Body of pancreas (tissue), 4 donors: ENCODE data around the gene ADGRB2. TPM values are rescaled to one million over a fixed set of nuclear protein-coding genes. Genes with fewer than 3 reads are reported as not detected.

Source experiments
- ATAC-seq: fragments of 150-250 bp; one replicate; pipeline ENCODE4 v1.9.1; 2016
- DNase-seq, 4 donors: peaks; one replicate each; pipeline ENCODE4 v3.0.0-alpha.2; 2019
- H3K27ac ChIP-seq, 4 donors: fragments of 200-600 bp; sonication (generic); 1 replicate in 3 of 4; 2 replicates in 1 of 4; pipeline versions ENCODE4 v1.5.1 to v1.6.1; 2016 to 2019; ENCODE audit warnings: mild to moderate bottlenecking in 1 of 4, mixed read lengths in 1 of 4, moderate library complexity in 1 of 4
- H3K27me3 ChIP-seq, 2 donors: fragments of 200-600 bp; sonication (generic); one replicate each; pipeline ENCODE4 v1.6.0; 2016; ENCODE audit warnings: mild to moderate bottlenecking in 1 of 2
- H3K36me3 ChIP-seq, 2 donors: fragments of 200-600 bp; sonication (generic); replicated peaks in 1 of 2; 2 replicates each; pipeline ENCODE4 v1.5.1; 2016; ENCODE audit warnings: low read depth in 2 of 2; ENCODE audit not compliant: insufficient read depth in 1 of 2
- H3K4me1 ChIP-seq: fragments of 200-600 bp; sonication (generic); one replicate; pipeline ENCODE4 v1.6.0; 2016
- H3K4me3 ChIP-seq, 2 donors: fragments of 200-600 bp; sonication (generic); 1 replicate in 1 of 2; 2 replicates in 1 of 2; pipeline ENCODE4 v1.5.1; 2016 to 2019
- H3K9me3 ChIP-seq, 3 donors: fragments of 200-600 bp; sonication (generic); 1 replicate in 2 of 3; 2 replicates in 1 of 3; pipeline ENCODE4 v1.5.1; 2016
- POLR2A ChIP-seq, 3 donors: fragments of 450-650 bp; IDR thresholded peaks; one replicate each; pipeline ENCODE4 v1.6.1; 2016; ENCODE audit warnings: antibody characterized with exemption in 3 of 3, mild to moderate bottlenecking in 2 of 3
- WGBS, 2 donors: methylation state at CpG; one replicate each; pipeline ENCODE4 v1.1.5; 2017; 5-methylcytosine and 5-hydroxymethylcytosine counted together
- intact Hi-C: fragments of 100-400 bp; cut with DNase I; formaldehyde crosslinking; loops from one replicate; pipeline ENCODE4 v1.15.1; 2023
- total RNA-seq, 2 donors: library from RNA; depleted of rRNA; stranded (reverse); fragments of >200 nt; gene quantifications; one replicate each; pipeline ENCODE4 v1.1.0, GENCODE V29; 2016
- TF ChIP-seq, protein P1 (sequence below), 7 experiments: fragments of 450-650 bp in 4 of 7; fragments of 200-600 bp in 3 of 7; sonication (generic) in 3 of 7; IDR thresholded peaks; one replicate each; pipeline ENCODE4 v1.5.1; 2016 to 2019; ENCODE audit warnings: antibody characterized with exemption in 7 of 7

The ADGRB2 gene
- total RNA-seq, 2 donors from 2014 or later = 0.26 to 3.0 TPM

DNA sequence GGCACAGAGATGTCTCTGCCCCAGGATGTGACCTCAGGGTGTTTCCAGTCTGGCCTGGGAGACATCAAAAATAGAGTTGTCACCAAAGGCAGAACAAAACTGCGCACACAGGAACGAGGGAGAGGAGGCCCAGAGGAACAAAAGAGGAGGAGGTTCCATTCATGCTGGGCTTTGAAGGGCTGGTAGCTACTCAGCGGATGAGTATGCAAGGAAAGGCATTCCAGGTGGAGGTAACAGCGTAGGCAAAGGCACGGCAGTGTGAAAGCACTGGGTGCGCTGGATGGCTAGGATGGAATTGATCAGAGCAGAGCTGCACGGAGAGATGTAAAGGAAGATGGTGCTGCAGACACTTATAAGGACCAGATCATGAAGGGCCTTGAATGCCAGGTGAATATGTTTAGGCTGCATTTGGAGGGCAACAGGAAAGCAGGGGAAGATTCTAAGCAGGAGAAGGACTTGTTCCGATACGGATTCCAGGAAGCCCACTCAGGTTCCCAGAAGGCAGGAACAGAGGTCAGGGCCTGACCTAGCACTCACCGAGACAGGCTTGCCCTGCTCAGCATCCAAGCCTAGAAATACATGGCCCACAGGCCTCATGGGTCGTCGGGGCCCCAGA is 66.7 kb downstream of the ADGRB2 start:
- intact Hi-C loops = no loop called here
- H3K36me3 ChIP-seq = no peaks in the 10 kb centered on the region
- DNase-seq = no peak
- no peak for ATAC-seq
- no peak overlapping the region for H3K4me3 ChIP-seq
- WGBS, 2 donors = 81 to 85% methylated on average over 9 to 11 of the region's 12 CpGs
- H3K27ac ChIP-seq = no peak overlapping the region
- no peaks in the 10 kb centered on the region for H3K9me3 ChIP-seq
- TF ChIP-seq, protein P1, sequence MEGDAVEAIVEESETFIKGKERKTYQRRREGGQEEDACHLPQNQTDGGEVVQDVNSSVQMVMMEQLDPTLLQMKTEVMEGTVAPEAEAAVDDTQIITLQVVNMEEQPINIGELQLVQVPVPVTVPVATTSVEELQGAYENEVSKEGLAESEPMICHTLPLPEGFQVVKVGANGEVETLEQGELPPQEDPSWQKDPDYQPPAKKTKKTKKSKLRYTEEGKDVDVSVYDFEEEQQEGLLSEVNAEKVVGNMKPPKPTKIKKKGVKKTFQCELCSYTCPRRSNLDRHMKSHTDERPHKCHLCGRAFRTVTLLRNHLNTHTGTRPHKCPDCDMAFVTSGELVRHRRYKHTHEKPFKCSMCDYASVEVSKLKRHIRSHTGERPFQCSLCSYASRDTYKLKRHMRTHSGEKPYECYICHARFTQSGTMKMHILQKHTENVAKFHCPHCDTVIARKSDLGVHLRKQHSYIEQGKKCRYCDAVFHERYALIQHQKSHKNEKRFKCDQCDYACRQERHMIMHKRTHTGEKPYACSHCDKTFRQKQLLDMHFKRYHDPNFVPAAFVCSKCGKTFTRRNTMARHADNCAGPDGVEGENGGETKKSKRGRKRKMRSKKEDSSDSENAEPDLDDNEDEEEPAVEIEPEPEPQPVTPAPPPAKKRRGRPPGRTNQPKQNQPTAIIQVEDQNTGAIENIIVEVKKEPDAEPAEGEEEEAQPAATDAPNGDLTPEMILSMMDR (IDR thresholded peaks at IDR 0.05) = no peak
- no peak for TF ChIP-seq POLR2A (IDR thresholded peaks at IDR 0.05)
- peaks cover 26% of the 10 kb centered on the region for H3K4me1 ChIP-seq
- no peaks in the 10 kb centered on the region for H3K27me3 ChIP-seq

DNA sequence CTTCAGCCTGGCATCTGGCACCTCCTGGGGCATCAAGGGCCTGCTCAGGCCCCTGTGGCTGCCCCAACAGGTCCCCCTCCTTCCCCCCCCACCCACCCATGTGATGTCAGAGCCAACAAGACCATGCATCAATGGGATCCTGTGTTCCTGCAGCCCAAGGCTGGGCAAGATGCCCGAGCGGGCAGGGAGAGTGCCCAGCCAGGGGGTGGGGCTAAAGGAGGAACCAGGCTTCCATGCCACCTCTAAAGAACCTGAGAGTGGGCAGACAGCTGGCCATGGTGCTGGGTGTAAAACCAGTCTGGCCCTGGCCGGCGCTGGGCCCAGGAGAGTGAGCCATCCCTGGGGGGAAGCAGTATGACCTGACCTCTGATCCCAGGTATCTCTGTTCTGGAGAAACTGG is 67.9 kb downstream of the ADGRB2 start:
- peak overlapping the region in 2 of 4 donors; percentile 26 to 39 for H3K27ac ChIP-seq

DNA sequence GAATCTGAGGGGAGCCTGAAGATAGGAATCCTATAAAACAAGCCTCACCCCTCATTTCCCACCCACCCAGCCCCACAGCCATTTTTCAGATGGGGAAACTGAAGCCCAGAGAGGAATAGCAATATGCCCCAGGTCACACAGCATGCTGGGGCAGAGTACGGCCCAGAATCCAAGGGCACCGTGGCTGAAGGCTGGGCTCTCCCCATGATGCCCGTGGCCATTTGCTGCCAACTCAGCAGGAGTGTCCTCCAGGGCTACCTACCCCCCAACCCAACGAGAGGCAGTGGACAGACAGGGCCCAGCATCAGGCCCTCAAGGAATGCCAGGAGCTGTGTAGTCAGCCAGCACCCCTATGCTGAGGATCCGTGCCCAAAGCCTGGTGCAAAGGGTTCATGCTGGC is 68.8 kb downstream of the ADGRB2 start:
- 60% methylated on average over 5 of the region's 5 CpGs; no CpG with 5 or more reads in 1 of the 2 donors for WGBS, 2 donors
- H3K27ac ChIP-seq = peak overlapping the region in 1 of 4 donors; percentile 26

More for the DNA sequence above, 67.9 kb downstream of the ADGRB2 start:
- no peak overlapping the region for H3K4me3 ChIP-seq
- intact Hi-C loops = no loop called here
- H3K27me3 ChIP-seq = no peaks in the 10 kb centered on the region
- WGBS, 2 donors = 66% methylated on average over 4 of the region's 4 CpGs; no CpG with 5 or more reads in 1 of the 2 donors
- peaks cover 21% of the 10 kb centered on the region for H3K4me1 ChIP-seq
- no peaks in the 10 kb centered on the region for H3K9me3 ChIP-seq
- ATAC-seq (peak; percentile 74), DNase-seq (peak; percentile 60 to 81 (median 78))
- TF ChIP-seq, protein P1 (IDR thresholded peaks at IDR 0.05) = no peak
- TF ChIP-seq POLR2A (IDR thresholded peaks at IDR 0.05) = no peak
- H3K36me3 ChIP-seq = no peaks in the 10 kb centered on the region

DNA sequence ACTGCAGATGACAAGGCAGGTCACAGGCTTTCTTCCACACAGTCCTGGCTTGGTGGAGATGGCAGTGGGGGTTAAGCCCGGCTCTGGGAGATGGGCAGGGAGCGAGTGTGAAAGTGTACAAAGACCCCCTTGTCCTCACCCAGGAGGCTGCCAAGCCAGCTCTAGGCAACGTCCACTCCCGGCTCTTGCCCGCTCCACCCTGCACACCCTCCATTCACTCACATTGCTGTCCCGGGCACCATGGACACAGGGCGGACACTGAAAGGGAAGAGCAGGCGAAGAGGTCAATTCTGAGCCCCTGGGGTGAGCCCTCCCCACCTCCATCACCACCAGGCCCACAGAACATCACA is 69.2 kb downstream of the ADGRB2 start:
- DNase-seq = no peak
- no peak for ATAC-seq
- no peak overlapping the region for H3K27ac ChIP-seq
- TF ChIP-seq POLR2A (IDR thresholded peaks at IDR 0.05) = no peak
- TF ChIP-seq, protein P1 (IDR thresholded peaks at IDR 0.05) = no peak
- H3K4me1 ChIP-seq = peaks cover 8% of the 10 kb centered on the region
- no peaks in the 10 kb centered on the region for H3K9me3 ChIP-seq
- no peak overlapping the region for H3K4me3 ChIP-seq
- no peaks in the 10 kb centered on the region for H3K27me3 ChIP-seq
- no peaks in the 10 kb centered on the region for H3K36me3 ChIP-seq
- intact Hi-C loops = no loop called here
- 82% methylated on average over 8 of the region's 8 CpGs for WGBS, 2 donors

More for the DNA sequence above, 68.8 kb downstream of the ADGRB2 start:
- H3K27me3 ChIP-seq = no peaks in the 10 kb centered on the region
- no peak overlapping the region for H3K4me3 ChIP-seq
- no peak for DNase-seq
- TF ChIP-seq, protein P1 (IDR thresholded peaks at IDR 0.05) = no peak
- no peak for TF ChIP-seq POLR2A (IDR thresholded peaks at IDR 0.05)
- peaks cover 12% of the 10 kb centered on the region for H3K4me1 ChIP-seq
- no peaks in the 10 kb centered on the region for H3K36me3 ChIP-seq
- no peak for ATAC-seq
- H3K9me3 ChIP-seq = no peaks in the 10 kb centered on the region
- intact Hi-C loops = no loop called here
